Activated CD8-positive, alpha-beta memory T cell treated with anti-CD3 and anti-CD28 coated beads, Interleukin-2, amount 10 ng/mL, durations not matched to agents 7 days and 5 days (primary cell): ENCODE results near the gene CD109. TPM values are rescaled to one million over a fixed set of nuclear protein-coding genes. Genes with fewer than 3 reads are reported as not detected.
A peak's percentile ranks its signal among the peaks of the same experiment; 100 is the strongest.

Experiments used
- ATAC-seq: fragments of 150-1000 bp; cut with Tn5 transposase; one replicate; pipeline ENCODE4 v1.10.0; 2021; ENCODE audit warnings: moderate library complexity
- CTCF ChIA-PET: fragments of 350-600 bp; sonication (Branson Sonifier 250); formaldehyde crosslinking; loops from one replicate; lab custom pipeline; 2021; ENCODE audit warnings: antibody characterized with exemption; lab: Charles Lee
- DNase-seq: peaks from one replicate; pipeline ENCODE4 v3.0.0-alpha.2; 2020
- H3K27ac Mint-ChIP-seq: one replicate; pipeline ENCODE4 v1.8.0; 2021; ENCODE audit warnings: mild to moderate bottlenecking, mixed read lengths
- H3K27me3 Mint-ChIP-seq: one replicate; pipeline ENCODE4 v1.8.0; 2021; ENCODE audit warnings: mixed read lengths
- H3K36me3 Mint-ChIP-seq: one replicate; pipeline ENCODE4 v1.8.0; 2021; ENCODE audit warnings: mild to moderate bottlenecking, mixed read lengths
- H3K4me1 Mint-ChIP-seq: one replicate; pipeline ENCODE4 v1.8.0; 2021; ENCODE audit warnings: mixed read lengths
- H3K4me3 Mint-ChIP-seq: one replicate; pipeline ENCODE4 v1.8.0; 2021; ENCODE audit warnings: mild to moderate bottlenecking, moderate library complexity, mixed read lengths
- H3K9me3 Mint-ChIP-seq: one replicate; pipeline ENCODE4 v1.8.0; 2022; ENCODE audit warnings: low read depth, mixed read lengths
- total RNA-seq, 2 experiments: library from RNA; stranded (reverse); gene quantifications; one replicate each; pipeline ENCODE4 v1.2.3, GENCODE V29; 2021

Gene CD109
- 10 to 100 TPM in 1 of 2 experiments, 1 to 10 TPM in 1; 1.7 to 11.2 TPM for total RNA-seq

GRCh38 chr6:73695619-73696421 lies at the start of gene CD109:
Gene CD109, plus strand, starts transcription at chr6:73696203. Its CDS starts 13 bp downstream, at chr6:73696216.
- H3K4me3 Mint-ChIP-seq, result peak within 1 kb of the TSS; percentile 78
- DNase-seq, result peak; percentile 69
- H3K4me1 Mint-ChIP-seq, result peaks cover 23% of the 10 kb centered on the region
- no peaks in the 10 kb centered on the region for H3K9me3 Mint-ChIP-seq
- ATAC-seq, result peak; percentile 79
- peak within 1 kb of the TSS; percentile 74 for H3K27ac Mint-ChIP-seq
- CTCF ChIA-PET, result no interaction called here
- peaks cover 32% of the 10 kb centered on the region for H3K27me3 Mint-ChIP-seq
- peaks cover 10% of the 10 kb centered on the region for H3K36me3 Mint-ChIP-seq

- CTCF ChIA-PET, result interaction anchor here (1.5 kb wide), 2 partner anchors 85 to 338 kb away, joined by 3 to 8 read pairs; no protein-coding TSS in a partner anchor
- DNase-seq, result no peak
- no peaks in the 10 kb centered on the region for H3K27me3 Mint-ChIP-seq
- H3K4me1 Mint-ChIP-seq, result peaks cover 27% of the 10 kb centered on the region
- no peak overlapping the region for H3K27ac Mint-ChIP-seq
- ATAC-seq, result no peak
- H3K9me3 Mint-ChIP-seq, result no peaks in the 10 kb centered on the region
- H3K4me3 Mint-ChIP-seq, result no peak overlapping the region
- peaks cover 4% of the 10 kb centered on the region for H3K36me3 Mint-ChIP-seq
These were observed 47.8 kb upstream of the CD109 start for GRCh38 chr6:73648166-73648565.

GRCh38 chr6:73649783-73650182 lies 46.2 kb upstream of the CD109 start:
- Mint-ChIP-seq H3K4me3 (no peak overlapping the region), H3K27me3 (no peaks in the 10 kb centered on the region), H3K27ac (no peak overlapping the region), H3K36me3 (peaks cover 4% of the 10 kb centered on the region), H3K9me3 (no peaks in the 10 kb centered on the region), H3K4me1 (peaks cover 30% of the 10 kb centered on the region)
- no peak for DNase-seq
- no peak for ATAC-seq
- CTCF ChIA-PET, result interaction anchor here (0.7 kb wide), 1 partner anchor 65 kb away, joined by 3 read pairs; no protein-coding TSS in a partner anchor

- peak; percentile 85 for DNase-seq
- Mint-ChIP-seq H3K36me3 (peaks cover 4% of the 10 kb centered on the region), H3K27me3 (no peaks in the 10 kb centered on the region), H3K9me3 (no peaks in the 10 kb centered on the region), H3K27ac (peak overlapping the region; percentile 96), H3K4me3 (peak overlapping the region; percentile 95), H3K4me1 (peaks cover 35% of the 10 kb centered on the region)
- ATAC-seq, result peak; percentile 55
- CTCF ChIA-PET, result interaction anchor here (0.6 to 4.1 kb wide), 25 partner anchors 9 to 1030 kb away, joined by 3 to 42 read pairs (median 5); partner anchors contain the start of genes CGAS, EEF1A1, KCNQ5 and MTO1
These were observed 43.1 kb upstream of the CD109 start for GRCh38 chr6:73652637-73653570.

- DNase-seq (peak; percentile 94), ATAC-seq (peak; percentile 91)
- H3K27ac Mint-ChIP-seq, result peak within 1 kb of the TSS; percentile 96
- H3K36me3 Mint-ChIP-seq, result peaks cover 4% of the 10 kb centered on the region
- CTCF ChIA-PET, result interaction anchor here (0.6 to 4.1 kb wide), 19 partner anchors 10 to 1031 kb away, joined by 3 to 42 read pairs (median 6); partner anchors contain the start of genes CGAS, EEF1A1 and KCNQ5
- no peaks in the 10 kb centered on the region for H3K27me3 Mint-ChIP-seq
- peaks cover 37% of the 10 kb centered on the region for H3K4me1 Mint-ChIP-seq
- H3K9me3 Mint-ChIP-seq, result no peaks in the 10 kb centered on the region
- peak within 1 kb of the TSS; percentile 95 for H3K4me3 Mint-ChIP-seq
These were observed 42.2 kb upstream of the CD109 start, which contains the start of gene SLC17A5 for GRCh38 chr6:73653571-73654424. Gene SLC17A5, minus strand, starts transcription at chr6:73653992. Its CDS starts 106 bp downstream, at chr6:73653886.

GRCh38 chr6:73655341-73655917 lies 40.6 kb upstream of the CD109 start:
- H3K36me3 Mint-ChIP-seq, result no peaks in the 10 kb centered on the region
- ATAC-seq (no peak), DNase-seq (no peak)
- no peaks in the 10 kb centered on the region for H3K9me3 Mint-ChIP-seq
- H3K27ac Mint-ChIP-seq, result no peak overlapping the region
- H3K4me3 Mint-ChIP-seq, result peak overlapping the region; percentile 95
- CTCF ChIA-PET, result interaction anchor here (3.0 to 4.1 kb wide), 2 partner anchors 78 to 134 kb away, joined by 15 to 42 read pairs; partner anchors contain the start of gene EEF1A1
- H3K4me1 Mint-ChIP-seq, result peaks cover 37% of the 10 kb centered on the region
- no peaks in the 10 kb centered on the region for H3K27me3 Mint-ChIP-seq

GRCh38 chr6:73656531-73657145 lies 39.4 kb upstream of the CD109 start:
- no peaks in the 10 kb centered on the region for H3K9me3 Mint-ChIP-seq
- no peak for DNase-seq
- no peak overlapping the region for H3K27ac Mint-ChIP-seq
- no peaks in the 10 kb centered on the region for H3K36me3 Mint-ChIP-seq
- no peaks in the 10 kb centered on the region for H3K27me3 Mint-ChIP-seq
- no peak overlapping the region for H3K4me3 Mint-ChIP-seq
- no peak for ATAC-seq
- peaks cover 34% of the 10 kb centered on the region for H3K4me1 Mint-ChIP-seq
- CTCF ChIA-PET, result interaction anchor here (1.0 kb wide), 1 partner anchor 141 kb away, joined by 3 read pairs; no protein-coding TSS in a partner anchor

GRCh38 chr6:73657201-73657600 lies 38.8 kb upstream of the CD109 start:
- no peaks in the 10 kb centered on the region for H3K9me3 Mint-ChIP-seq
- H3K27me3 Mint-ChIP-seq, result no peaks in the 10 kb centered on the region
- peaks cover 30% of the 10 kb centered on the region for H3K4me1 Mint-ChIP-seq
- no peak overlapping the region for H3K27ac Mint-ChIP-seq
- no peak overlapping the region for H3K4me3 Mint-ChIP-seq
- DNase-seq, result peak; percentile 48
- no peak for ATAC-seq
- H3K36me3 Mint-ChIP-seq, result no peaks in the 10 kb centered on the region
- CTCF ChIA-PET, result interaction anchor here (1.0 kb wide), 1 partner anchor 142 kb away, joined by 3 read pairs; no protein-coding TSS in a partner anchor

- CTCF ChIA-PET, result interaction anchor here (1.6 kb wide), 1 partner anchor 11 kb away, joined by 4 read pairs; no protein-coding TSS in a partner anchor
- H3K4me1 Mint-ChIP-seq, result peaks cover 7% of the 10 kb centered on the region
- H3K27me3 Mint-ChIP-seq, result peaks cover 33% of the 10 kb centered on the region
- H3K36me3 Mint-ChIP-seq, result no peaks in the 10 kb centered on the region
- DNase-seq, result no peak
- H3K4me3 Mint-ChIP-seq, result no peak overlapping the region
- ATAC-seq, result no peak
- no peaks in the 10 kb centered on the region for H3K9me3 Mint-ChIP-seq
- H3K27ac Mint-ChIP-seq, result no peak overlapping the region
These were observed 31.3 kb upstream of the CD109 start for GRCh38 chr6:73664701-73665100.

GRCh38 chr6:73665686-73666319 lies 30.2 kb upstream of the CD109 start:
- DNase-seq (no peak), ATAC-seq (peak; percentile 80)
- H3K36me3 Mint-ChIP-seq, result no peaks in the 10 kb centered on the region
- H3K27ac Mint-ChIP-seq, result no peak overlapping the region
- H3K4me1 Mint-ChIP-seq, result peaks cover 7% of the 10 kb centered on the region
- no peaks in the 10 kb centered on the region for H3K9me3 Mint-ChIP-seq
- H3K4me3 Mint-ChIP-seq, result no peak overlapping the region
- CTCF ChIA-PET, result interaction anchor here (0.8 to 1.6 kb wide), 3 partner anchors 10 to 12 kb away, joined by 3 to 4 read pairs (median 3); partner anchors contain the start of gene SLC17A5
- peaks cover 44% of the 10 kb centered on the region for H3K27me3 Mint-ChIP-seq

GRCh38 chr6:73666393-73666792 lies 29.6 kb upstream of the CD109 start:
- CTCF ChIA-PET, result interaction anchor here (1.4 kb wide), 1 partner anchor 10 kb away, joined by 3 read pairs; no protein-coding TSS in a partner anchor
- peaks cover 48% of the 10 kb centered on the region for H3K27me3 Mint-ChIP-seq
- H3K36me3 Mint-ChIP-seq, result no peaks in the 10 kb centered on the region
- no peak overlapping the region for H3K27ac Mint-ChIP-seq
- no peak overlapping the region for H3K4me3 Mint-ChIP-seq
- peaks cover 7% of the 10 kb centered on the region for H3K4me1 Mint-ChIP-seq
- no peaks in the 10 kb centered on the region for H3K9me3 Mint-ChIP-seq
- ATAC-seq (no peak), DNase-seq (no peak)
